ENCODE measurements around the gene PRR36. TPM values are rescaled to one million over a fixed set of nuclear protein-coding genes. Genes with fewer than 3 reads are reported as not detected.
A peak's percentile ranks its signal among the peaks of the same experiment; 100 is the strongest.

The PRR36 gene
- total and polyA plus RNA-seq, 10 of the 15 experiments (the other 5 are each of a cell fraction or from before 2014, with no cell fraction given), result 0.04 TPM; not detected in 9

DNA sequence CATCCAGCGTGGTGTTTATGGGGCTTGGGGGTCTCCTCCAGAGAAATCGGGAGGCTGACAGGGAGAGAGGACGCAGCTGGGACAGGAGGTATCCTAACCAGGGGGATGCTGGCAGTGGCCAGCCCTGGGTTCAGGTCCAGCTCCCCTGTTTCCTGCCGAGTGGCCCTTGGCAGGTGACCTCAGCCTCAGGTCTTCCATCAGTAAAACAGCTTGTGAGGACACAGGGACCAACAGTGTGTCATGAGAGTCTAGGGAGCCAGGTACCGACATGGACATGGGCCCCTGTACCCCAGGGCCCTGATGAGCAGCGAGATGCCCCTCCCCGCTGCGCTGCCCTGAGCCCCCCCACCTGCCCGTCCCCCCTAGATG is 24.6 kb downstream of the PRR36 start (continued):
- no peak for TF ChIP-seq MYC (IDR thresholded peaks at IDR 0.05; ENCODE audit: insufficient read depth, insufficient read length, insufficient replicate concordance, low read length, severe bottlenecking)
- no peak for TF ChIP-seq POLR2A (IDR thresholded peaks at IDR 0.05; ENCODE audit: low read depth, low read length)
- no peak for TF ChIP-seq ZNF384 (IDR thresholded peaks at IDR 0.05; ENCODE audit: borderline replicate concordance, low read depth, low read length)
- no peak for TF ChIP-seq MTA3 (IDR thresholded peaks at IDR 0.05; ENCODE audit: borderline replicate concordance, low read length)

- ATAC-seq (no peak), DNase-seq (ENCODE audit: low read depth, low spot score) (no peak), FAIRE-seq (no peak)
- in situ Hi-C loops (cut with MboI), result no loop called here
- H3K4me1 ChIP-seq (ENCODE audit: control insufficient read depth, insufficient read depth, low read length), result no peaks in the 10 kb centered on the region; the same call in 1 of the 2 replicates
- intact Hi-C loops (cut with micrococcal nuclease; ENCODE audit: unreplicated experiment), result no loop called here
- no peaks in the 10 kb centered on the region for H4K20me1 ChIP-seq (ENCODE audit: control insufficient read depth, insufficient read depth)
- no peak overlapping the region for H3K4me2 ChIP-seq (ENCODE audit: control insufficient read depth, insufficient read depth)
- POLR2A ChIA-PET, result no interaction called here
- no peaks in the 10 kb centered on the region for H3K36me3 ChIP-seq (ENCODE audit: control insufficient read depth in 2 of 2, insufficient read depth in 2 of 2, low read length in 1 of 2)
- H3K9me3 ChIP-seq (replicated peaks; ENCODE audit: control insufficient read depth, insufficient read depth, low read length), result no peaks in the 10 kb centered on the region
- no peak overlapping the region for H3K4me3 ChIP-seq
- SMC1A ChIA-PET (ENCODE audit: uncharacterized antibody, unreplicated experiment), result no interaction called here
- no peak overlapping the region for H2AFZ ChIP-seq (ENCODE audit: control insufficient read depth, low read depth, low read length)
- TF ChIP-seq RFX5 (IDR thresholded peaks at IDR 0.05; ENCODE audit: low read depth, low read length) (no peak), ASH2L (IDR thresholded peaks at IDR 0.05; ENCODE audit: borderline replicate concordance, low read depth) (no peak), YBX1 (IDR thresholded peaks at IDR 0.05) (no peak), TCF3 (IDR thresholded peaks at IDR 0.05; ENCODE audit: borderline replicate concordance, insufficient read depth, low read depth, low read length) (no peak), POLR2A (IDR thresholded peaks at IDR 0.05; ENCODE audit: low read depth, low read length) (0 out of 2 replicates have a peak, but pooled peaks have one; percentile 16)
- TF ChIP-seq, protein P1, sequence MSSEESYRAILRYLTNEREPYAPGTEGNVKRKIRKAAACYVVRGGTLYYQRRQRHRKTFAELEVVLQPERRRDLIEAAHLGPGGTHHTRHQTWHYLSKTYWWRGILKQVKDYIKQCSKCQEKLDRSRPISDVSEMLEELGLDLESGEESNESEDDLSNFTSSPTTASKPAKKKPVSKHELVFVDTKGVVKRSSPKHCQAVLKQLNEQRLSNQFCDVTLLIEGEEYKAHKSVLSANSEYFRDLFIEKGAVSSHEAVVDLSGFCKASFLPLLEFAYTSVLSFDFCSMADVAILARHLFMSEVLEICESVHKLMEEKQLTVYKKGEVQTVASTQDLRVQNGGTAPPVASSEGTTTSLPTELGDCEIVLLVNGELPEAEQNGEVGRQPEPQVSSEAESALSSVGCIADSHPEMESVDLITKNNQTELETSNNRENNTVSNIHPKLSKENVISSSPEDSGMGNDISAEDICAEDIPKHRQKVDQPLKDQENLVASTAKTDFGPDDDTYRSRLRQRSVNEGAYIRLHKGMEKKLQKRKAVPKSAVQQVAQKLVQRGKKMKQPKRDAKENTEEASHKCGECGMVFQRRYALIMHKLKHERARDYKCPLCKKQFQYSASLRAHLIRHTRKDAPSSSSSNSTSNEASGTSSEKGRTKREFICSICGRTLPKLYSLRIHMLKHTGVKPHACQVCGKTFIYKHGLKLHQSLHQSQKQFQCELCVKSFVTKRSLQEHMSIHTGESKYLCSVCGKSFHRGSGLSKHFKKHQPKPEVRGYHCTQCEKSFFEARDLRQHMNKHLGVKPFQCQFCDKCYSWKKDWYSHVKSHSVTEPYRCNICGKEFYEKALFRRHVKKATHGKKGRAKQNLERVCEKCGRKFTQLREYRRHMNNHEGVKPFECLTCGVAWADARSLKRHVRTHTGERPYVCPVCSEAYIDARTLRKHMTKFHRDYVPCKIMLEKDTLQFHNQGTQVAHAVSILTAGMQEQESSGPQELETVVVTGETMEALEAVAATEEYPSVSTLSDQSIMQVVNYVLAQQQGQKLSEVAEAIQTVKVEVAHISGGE (CRISPR knock-in tag; IDR thresholded peaks at IDR 0.05), result no peak
- no peaks in the 10 kb centered on the region for H3K27me3 ChIP-seq (replicated peaks in 1 of 2; ENCODE audit: control insufficient read depth in 2 of 2, insufficient read depth in 2 of 2, low read length in 1 of 2)
- no peak overlapping the region for H3K9ac ChIP-seq (ENCODE audit: control insufficient read depth, insufficient read depth, low read length)
- no peaks in the 10 kb centered on the region for H3K79me2 ChIP-seq (ENCODE audit: control insufficient read depth, insufficient read depth, low read length)
- CTCF ChIA-PET, result interaction anchor here (0.9 kb wide), 1 partner anchor 95 kb away, joined by 4 read pairs; no protein-coding TSS in a partner anchor
- RAD21 ChIA-PET (ENCODE audit: unreplicated experiment), result no interaction called here
- no peak overlapping the region for H3K27ac ChIP-seq (ENCODE audit: control insufficient read depth, insufficient read depth)
- WGBS (ENCODE audit: insufficient coverage, insufficient replicate concordance, low lambda C conversion rate, missing lambda C conversion rate), result 91% methylated on average over 34 of the region's 34 CpGs
- BruUV-seq (replicated peaks), result no TSS peak
Measured at GRCh38 chr19:7848779-7849457, 25.3 kb downstream of the PRR36 start.
